Prostate gland (tissue), 2 donors: ENCODE results near the gene PPP2R3C.

Experiments used
- CTCF ChIP-seq, 4 experiments: fragments of 200-600 bp in 2 of 4; fragments of 450-650 bp in 2 of 4; sonication (generic) in 2 of 4; IDR thresholded peaks; 1 replicate in 3 of 4; 2 replicates in 1 of 4; pipeline ENCODE4 v1.5.1; 2016 to 2019; ENCODE audit warnings: antibody characterized with exemption in 4 of 4, mild to moderate bottlenecking in 2 of 4, moderate library complexity in 2 of 4
- POLR2A ChIP-seq: fragments of 450-650 bp; IDR thresholded peaks from one replicate; pipeline ENCODE4 v1.6.1; 2016; ENCODE audit warnings: antibody characterized with exemption, mild to moderate bottlenecking
- POLR2AphosphoS5 ChIP-seq: sonication (generic); formaldehyde crosslinking; IDR thresholded peaks from one replicate; pipeline ENCODE4 v1.6.1; 2017; ENCODE audit warnings: antibody characterized with exemption

GRCh38 chr14:35088514-35088913 lies 33.3 kb downstream of the PPP2R3C start:
- TF ChIP-seq CTCF (IDR thresholded peaks at IDR 0.05) (no peak), POLR2A (no peak), POLR2AphosphoS5 (no peak)
